ENCODE measurements around the gene SOX6.

GRCh38 chr11:16194566-16194965 is 161.8 kb downstream of the SOX6 start:
- TF ChIP-seq CTCF (conservative IDR thresholded peaks at IDR 0.05; ENCODE audit: low read length) (no peak), EZH2phosphoT487 (IDR thresholded peaks at IDR 0.05; ENCODE audit: borderline replicate concordance, low read depth, low read length) (no peak)

Data from OCI-LY7 (cell line).